GM18517 (cell line): ENCODE data around the gene RNASE7.

Source experiments
- ATAC-seq: cut with Tn5 transposase; IDR thresholded peaks from one replicate; pipeline ENCODE4 v1.9.1; 2021; ENCODE audit warnings: mild to moderate bottlenecking, moderate library complexity; ENCODE audit not compliant: unreplicated experiment

RNASE7 gene

DNA sequence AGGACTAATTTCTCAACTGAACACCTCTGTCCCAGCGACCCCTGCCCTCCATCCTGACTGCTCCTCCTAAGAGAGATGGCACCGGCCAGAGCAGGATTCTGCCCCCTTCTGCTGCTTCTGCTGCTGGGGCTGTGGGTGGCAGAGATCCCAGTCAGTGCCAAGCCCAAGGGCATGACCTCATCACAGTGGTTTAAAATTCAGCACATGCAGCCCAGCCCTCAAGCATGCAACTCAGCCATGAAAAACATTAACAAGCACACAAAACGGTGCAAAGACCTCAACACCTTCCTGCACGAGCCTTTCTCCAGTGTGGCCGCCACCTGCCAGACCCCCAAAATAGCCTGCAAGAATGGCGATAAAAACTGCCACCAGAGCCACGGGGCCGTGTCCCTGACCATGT is 756 bp downstream of the RNASE7 start:
- no peak for ATAC-seq

- no peak for ATAC-seq
Measured at GRCh38 chr14:21043387-21043973, 1.3 kb downstream of the RNASE7 start.

- ATAC-seq: no peak
Measured at GRCh38 chr14:21043974-21044618, 1.9 kb downstream of the RNASE7 start.

GRCh38 chr14:21047378-21047781 is 5.2 kb downstream of the RNASE7 start:
- ATAC-seq: no peak

DNA sequence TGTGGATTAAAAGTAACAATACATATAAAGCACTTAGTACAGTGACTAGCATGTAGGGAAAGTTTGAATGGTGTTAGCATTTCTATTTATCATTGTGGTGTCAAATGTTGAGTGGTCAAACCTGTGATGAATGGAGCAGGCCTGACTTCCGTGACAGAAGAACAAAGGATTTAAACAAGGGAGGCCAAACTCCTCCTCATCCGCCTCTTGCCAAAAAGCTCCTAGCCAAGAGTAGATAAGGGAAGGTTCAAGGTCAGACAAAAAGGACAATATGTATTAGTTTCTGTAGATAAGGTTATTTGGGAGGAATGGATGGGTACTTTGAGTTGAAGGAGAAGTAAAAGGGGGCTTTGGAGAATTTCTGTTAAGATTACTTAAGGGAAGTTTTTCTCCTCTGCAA is 6.5 kb downstream of the RNASE7 start:
- ATAC-seq: no peak

DNA sequence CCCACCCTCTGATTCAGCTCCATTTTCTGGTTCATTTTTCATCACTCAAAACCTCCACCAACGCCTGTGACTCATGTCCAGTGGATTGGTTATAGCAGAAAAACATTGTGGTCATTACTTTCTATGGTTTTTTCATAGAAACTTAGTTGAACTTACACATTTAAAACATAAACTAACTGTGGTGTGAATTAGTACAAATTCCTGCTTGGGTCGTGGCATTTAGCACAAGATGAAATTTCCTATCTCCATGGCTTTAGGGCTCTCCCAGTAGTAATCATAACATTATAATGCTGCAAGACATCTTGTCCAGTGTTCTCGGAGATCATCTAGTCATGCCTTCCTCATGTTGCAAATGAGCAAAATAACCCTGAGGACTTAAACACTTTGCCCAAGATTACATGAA is 7.1 kb downstream of the RNASE7 start:
- no peak for ATAC-seq

DNA sequence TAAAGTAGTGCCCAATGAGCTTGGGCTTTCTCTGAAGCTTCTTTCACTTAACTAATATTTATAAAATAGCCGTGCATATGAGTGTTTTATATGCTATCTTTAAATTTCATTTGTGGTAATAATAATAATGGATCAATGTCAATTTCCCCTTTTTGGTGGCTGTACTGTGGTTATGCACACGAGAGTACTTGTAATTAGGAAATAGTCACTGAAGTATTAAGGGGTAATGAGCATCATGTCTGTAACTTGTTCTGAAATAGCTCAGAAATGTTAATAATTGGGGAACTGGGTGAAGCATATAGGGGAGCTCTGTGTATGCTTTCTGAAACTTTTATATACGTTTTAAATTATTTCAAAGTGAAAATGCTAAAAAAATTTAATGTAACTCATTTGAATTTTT is 8.4 kb downstream of the RNASE7 start:
- ATAC-seq: no peak

GRCh38 chr14:21053184-21054122 is 11.3 kb downstream of the RNASE7 start:
- no peak for ATAC-seq

DNA sequence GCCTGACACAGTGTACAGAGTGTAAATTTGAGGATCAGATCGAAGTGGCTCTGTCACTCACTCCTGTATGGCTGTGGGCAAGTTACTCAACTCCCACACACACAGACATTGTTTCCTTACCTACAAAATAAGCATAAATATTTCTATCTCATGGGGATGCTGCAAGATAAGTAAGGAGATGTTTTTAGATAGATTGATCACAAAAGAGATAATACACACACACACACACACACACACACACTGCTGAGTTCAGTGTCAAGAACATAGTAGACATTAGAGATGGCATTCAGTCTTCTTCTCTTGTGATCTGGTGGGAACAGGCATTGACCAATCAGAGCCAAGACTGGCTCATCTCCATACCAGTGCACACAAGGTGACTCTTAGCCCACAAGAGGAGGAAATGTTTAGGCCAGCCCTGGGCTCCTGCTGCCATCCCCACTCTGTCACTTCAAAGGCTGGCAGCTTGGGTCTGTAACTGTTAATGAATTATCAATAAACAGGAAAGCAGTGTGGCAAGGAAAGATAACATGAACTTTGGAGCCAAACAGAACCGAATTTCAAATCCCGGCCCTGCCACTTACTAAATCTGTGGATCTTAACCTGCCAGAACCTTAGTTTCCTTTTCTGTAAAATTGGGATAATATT is 12.1 kb downstream of the RNASE7 start:
- no peak for ATAC-seq

DNA sequence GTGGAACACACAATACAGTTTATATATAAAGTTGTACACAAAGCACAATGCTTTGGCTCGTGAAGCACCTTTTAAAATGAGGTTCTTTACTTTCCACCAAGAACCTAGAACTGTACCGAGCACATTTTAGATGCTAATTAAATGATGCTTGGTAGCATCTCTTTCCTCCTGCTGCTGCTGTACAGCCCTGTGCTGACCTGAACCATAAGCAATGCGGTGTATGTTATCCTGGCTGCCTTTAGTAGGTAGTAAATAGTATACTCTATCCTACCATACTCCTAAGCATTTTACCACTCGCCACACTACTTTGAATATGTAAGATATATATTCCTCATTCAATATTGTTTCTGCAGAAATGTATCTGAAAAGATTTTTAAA is 12.6 kb downstream of the RNASE7 start:
- ATAC-seq: no peak

- ATAC-seq: no peak
Measured at GRCh38 chr14:21055432-21056117, 13.4 kb downstream of the RNASE7 start.

DNA sequence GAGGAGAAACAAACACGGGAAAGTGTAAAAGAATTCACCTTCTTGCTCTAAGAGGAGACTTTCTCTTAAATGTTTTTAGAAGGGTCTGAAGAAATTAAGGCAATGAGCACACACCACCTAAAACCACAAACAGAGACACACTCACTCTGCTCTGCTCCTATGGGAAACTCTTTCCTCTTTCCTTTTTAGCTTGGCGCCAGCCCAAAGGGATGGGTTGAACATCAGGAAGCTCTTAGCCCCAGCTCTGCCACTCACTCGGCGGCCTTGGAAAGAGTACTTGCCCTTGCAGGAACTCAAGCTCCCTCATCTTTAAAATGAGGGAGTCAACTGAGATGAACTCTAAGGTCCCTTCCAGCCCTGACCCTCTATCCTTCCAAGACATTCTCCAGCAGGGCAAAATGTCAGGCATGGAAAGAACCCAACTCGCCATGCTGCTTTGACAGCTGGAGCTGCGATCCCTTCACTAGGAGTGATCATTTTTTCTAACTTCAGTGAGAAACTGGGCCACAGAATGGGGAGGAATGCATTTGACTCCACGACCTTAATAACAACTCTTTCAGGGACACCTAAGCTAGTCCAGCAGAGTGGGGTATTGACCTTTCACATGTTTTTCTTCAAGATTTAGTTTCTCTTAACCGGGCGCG is 14.5 kb downstream of the RNASE7 start:
- no peak for ATAC-seq

DNA sequence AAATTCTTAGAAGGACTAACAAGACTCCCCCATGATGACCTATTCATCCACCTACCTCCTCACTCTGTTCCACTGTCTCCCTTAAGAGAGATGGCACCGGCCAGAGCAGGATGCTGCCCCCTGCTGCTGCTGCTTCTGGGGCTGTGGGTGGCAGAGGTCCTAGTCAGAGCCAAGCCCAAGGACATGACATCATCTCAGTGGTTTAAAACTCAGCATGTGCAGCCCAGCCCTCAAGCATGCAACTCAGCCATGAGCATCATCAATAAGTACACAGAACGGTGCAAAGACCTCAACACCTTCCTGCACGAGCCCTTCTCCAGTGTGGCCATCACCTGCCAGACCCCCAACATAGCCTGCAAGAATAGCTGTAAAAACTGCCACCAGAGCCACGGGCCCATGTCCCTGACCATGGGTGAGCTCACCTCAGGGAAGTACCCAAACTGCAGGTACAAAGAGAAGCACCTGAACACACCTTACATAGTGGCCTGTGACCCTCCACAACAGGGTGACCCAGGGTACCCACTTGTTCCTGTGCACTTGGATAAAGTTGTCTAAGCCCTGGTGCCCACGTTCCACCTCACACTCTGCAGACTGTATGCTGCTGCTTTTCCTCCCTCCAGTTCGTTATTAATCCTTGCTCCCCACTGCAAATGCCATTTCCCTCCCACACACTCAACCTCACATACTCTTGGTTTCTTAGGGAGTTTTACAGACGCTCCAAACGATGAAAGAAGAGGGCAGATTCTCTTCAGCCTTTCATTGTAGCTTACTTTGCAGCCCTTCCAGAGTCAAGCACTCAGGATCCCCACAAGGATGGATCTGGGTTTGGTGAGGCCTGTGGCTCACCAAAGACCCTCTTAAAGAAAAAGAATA is 15.9 kb downstream of the RNASE7 start, which contains the start of gene RNASE8:
RNASE8 (plus strand) TSS at position 20 of the 873 bp plus-strand sequence; CDS start at position 91, 71 bp downstream.
- ATAC-seq: no peak

DNA sequence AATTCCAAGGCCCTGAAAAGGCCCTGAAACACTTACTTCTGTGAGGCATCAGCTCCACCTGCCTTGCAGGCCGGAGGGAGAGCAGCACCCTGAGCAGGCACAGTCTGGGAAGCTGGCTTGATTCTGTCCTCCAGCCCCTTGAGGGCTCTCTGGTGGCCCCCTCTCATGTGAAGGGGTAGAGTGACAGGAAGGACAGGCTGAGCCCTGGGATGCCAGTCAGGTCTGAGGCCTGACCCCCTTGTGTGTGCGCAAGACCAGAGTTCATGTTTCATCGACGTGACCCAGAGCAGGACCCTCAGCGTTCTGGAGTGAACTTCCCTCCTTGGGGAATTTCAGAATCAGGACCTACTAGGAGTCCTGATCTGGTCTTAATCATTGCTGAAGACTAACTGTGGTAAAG is 16.7 kb downstream of the RNASE7 start:
- no peak for ATAC-seq

DNA sequence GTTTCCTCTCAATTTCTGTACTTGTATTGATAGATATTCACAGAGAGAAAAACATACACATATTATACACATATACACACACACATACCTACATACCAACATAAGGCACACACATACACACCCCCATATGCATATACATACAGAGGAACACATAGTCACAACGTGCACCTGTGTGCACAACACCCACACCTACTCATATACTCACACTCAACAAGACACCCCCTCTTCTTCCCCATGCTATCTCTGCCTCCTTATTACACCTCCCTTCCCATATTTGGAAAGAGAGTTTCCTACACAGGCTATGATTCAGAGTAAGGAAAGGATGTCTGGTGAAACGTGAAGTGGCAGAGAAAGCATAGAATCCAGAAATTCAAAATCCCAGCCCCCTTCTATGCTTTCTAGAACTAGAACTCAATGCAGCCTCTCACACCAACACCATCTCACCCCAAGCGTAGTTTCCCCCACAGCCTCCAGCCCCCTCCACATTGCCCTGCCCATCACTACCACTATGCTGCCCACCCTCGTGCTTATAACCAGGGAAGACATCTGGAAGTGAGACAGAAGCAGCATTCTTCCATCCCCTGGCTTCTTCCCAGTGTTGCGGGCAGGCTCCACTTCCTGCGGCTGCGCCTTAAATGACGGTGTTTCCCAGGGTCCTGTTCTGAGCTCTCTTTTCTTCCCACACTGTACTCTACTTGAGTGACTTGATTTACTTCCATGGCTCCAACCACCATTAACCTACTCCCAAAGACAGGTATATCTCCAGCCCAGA is 17.9 kb downstream of the RNASE7 start:
- no peak for ATAC-seq

DNA sequence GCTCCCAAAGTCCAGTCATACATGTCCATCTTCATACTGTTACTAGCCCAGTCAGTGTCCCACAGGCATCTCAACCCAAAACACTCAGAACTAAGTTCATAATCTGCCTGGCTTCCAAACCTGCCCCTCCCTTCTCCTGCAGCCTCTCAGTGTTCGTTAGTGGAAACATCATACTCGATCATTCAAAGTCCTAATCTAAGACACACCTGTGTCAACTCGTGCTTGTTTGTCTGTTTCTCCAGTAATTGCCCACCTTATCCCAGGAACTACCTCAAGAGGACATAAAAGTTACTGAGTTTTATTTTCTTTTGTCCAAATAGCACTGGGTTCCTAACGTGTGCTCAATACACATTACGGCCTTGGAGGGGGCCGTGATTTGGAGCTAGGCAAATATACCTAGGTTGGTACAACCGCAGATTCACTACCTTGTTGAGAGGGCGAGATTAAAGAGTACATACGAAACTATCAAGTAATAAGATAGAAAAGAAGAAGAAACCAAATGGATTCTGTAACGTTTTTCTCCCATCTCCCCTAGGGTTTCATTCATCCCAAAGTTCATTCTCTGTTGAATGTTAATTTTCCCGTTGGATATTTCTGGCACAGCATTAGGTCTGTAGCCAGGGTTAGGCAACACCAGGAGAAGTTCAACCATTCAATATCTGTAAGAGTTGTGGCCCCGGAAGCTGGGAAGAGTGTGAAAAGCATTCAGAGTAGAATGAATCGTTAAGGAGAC is 18.6 kb downstream of the RNASE7 start:
- ATAC-seq: no peak

DNA sequence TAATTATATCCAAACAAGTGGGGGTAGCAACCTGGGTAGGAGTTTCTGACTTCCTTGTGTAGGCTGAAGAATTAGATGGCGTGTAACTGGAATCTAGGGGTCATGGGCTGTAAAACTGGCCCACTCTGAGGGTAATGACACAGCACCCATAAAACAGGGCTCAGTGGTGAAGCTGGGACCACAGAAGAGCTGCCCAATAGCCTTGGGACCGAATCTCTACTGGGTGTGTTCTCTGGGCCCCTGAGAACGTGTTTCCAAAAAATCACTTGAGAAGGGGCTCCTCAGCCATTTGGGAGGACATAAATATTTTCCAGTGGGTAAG is 19.1 kb downstream of the RNASE7 start:
- ATAC-seq: no peak

- ATAC-seq: no peak
Measured at GRCh38 chr14:21063479-21063878, 21.3 kb downstream of the RNASE7 start.
